HCT116 (cell line): ENCODE measurements around the gene MATCAP1. TPM values are rescaled to one million over a fixed set of nuclear protein-coding genes. Genes with fewer than 3 reads are reported as not detected.

Source experiments
- ATAC-seq: fragments of 200-7000 bp; cut with Tn5 transposase; 2 replicates; pipeline ENCODE4 v1.9.1; 2020; ENCODE audit warnings: mild to moderate bottlenecking, moderate library complexity
- BruUV-seq: library from RNA; stranded (reverse); fragments of 400-500 nt; replicated peaks from 2 replicates; lab custom pipeline; 2021; lab: Mats Ljungman, UMichigan
- CTCF ChIA-PET: fragments of 300-600 bp; sonication (Branson Sonifier 250); formaldehyde crosslinking; loops from one replicate; lab custom pipeline; 2021; ENCODE audit warnings: antibody characterized with exemption; lab: Charles Lee
- POLR2A ChIA-PET: fragments of 300-600, 350-600 bp; sonication (Branson Sonifier 250); formaldehyde crosslinking; loops from one replicate; lab custom pipeline; 2021; ENCODE audit warnings: antibody characterized with exemption; lab: Charles Lee
- RAD21 ChIA-PET, 2 experiments: fragments of 300-600 bp; sonication (Branson Sonifier 250); formaldehyde crosslinking; loops; one replicate each; lab custom pipeline; 2023; ENCODE audit warnings: low total read pairs in 2 of 2; ENCODE audit not compliant: uncharacterized antibody in 2 of 2, unreplicated experiment in 2 of 2, low non-redundant PET in 1 of 2; lab: Charles Lee
- DNase-seq: peaks from one replicate; pipeline ENCODE4 v3.0.0-alpha.2; 2010; ENCODE audit warnings: low read depth, low spot score
- H2AFZ ChIP-seq: fragments of 200-600 bp; shearing (Covaris generic), sonication (generic); 2 replicates; pipeline ENCODE4 v1.6.1; 2017; ENCODE audit warnings: low read depth, mixed run types, mixed read lengths, antibody characterized with exemption, low read length; ENCODE audit not compliant: poor library complexity, severe bottlenecking
- H3K27ac ChIP-seq: 2 replicates; pipeline ENCODE4 v1.5.1; 2012; ENCODE audit warnings: low read depth, low read length
- H3K27me3 ChIP-seq: fragments of 200-600 bp; sonication (generic); 2 replicates; pipeline ENCODE4 v1.6.1; 2016; ENCODE audit warnings: mixed run types, low read length, mixed read lengths; ENCODE audit not compliant: insufficient read depth
- H3K36me3 ChIP-seq, 2 experiments: fragments of 200-500 bp in 1 of 2; fragments of 200-600 bp in 1 of 2; sonication (Bioruptor generic) in 1 of 2; sonication (generic) in 1 of 2; 2 replicates each; pipeline versions ENCODE4 v1.5.1 to v1.6.1; 2014 to 2016; ENCODE audit warnings: low read length in 2 of 2, inconsistent platforms in 1 of 2, mixed read lengths in 1 of 2, mixed run types in 1 of 2; ENCODE audit not compliant: insufficient read depth in 2 of 2, control insufficient read depth in 1 of 2
- H3K4me1 ChIP-seq, 2 experiments: fragments of 200-600 bp in 1 of 2; sonication (generic) in 1 of 2; 2 replicates each; pipeline versions ENCODE4 v1.5.1 to v1.6.1; 2012 to 2017; ENCODE audit warnings: low read length in 2 of 2, inconsistent platforms in 1 of 2, mild to moderate bottlenecking in 1 of 2, mixed read lengths in 1 of 2, mixed run types in 1 of 2, moderate library complexity in 1 of 2; ENCODE audit not compliant: insufficient read depth in 2 of 2, control insufficient read depth in 1 of 2
- H3K4me2 ChIP-seq: fragments of 200-600 bp; sonication (generic); 2 replicates; pipeline ENCODE4 v1.6.1; 2017; ENCODE audit warnings: mixed run types, low read length, mixed read lengths
- H3K4me3 ChIP-seq, 2 experiments: fragments of 200-600 bp in 1 of 2; sonication (generic) in 1 of 2; replicated peaks in 1 of 2; 2 replicates each; pipeline ENCODE4 v1.5.1; 2011 to 2016; ENCODE audit warnings: low read length in 2 of 2, control low read depth in 1 of 2, low read depth in 1 of 2, mild to moderate bottlenecking in 1 of 2, mixed read lengths in 1 of 2, mixed run types in 1 of 2
- H3K79me2 ChIP-seq: fragments of 200-600 bp; sonication (generic); 2 replicates; pipeline ENCODE4 v1.6.1; 2017; ENCODE audit warnings: mild to moderate bottlenecking, mixed run types, low read length, moderate library complexity, mixed read lengths; ENCODE audit not compliant: insufficient read depth
- H3K9ac ChIP-seq: fragments of 200-600 bp; sonication (generic); 2 replicates; pipeline ENCODE4 v1.6.1; 2016; ENCODE audit warnings: low read length, mixed read lengths
- H3K9me2 ChIP-seq: fragments of 200-600 bp; sonication (generic), shearing (Covaris generic); 2 replicates; pipeline ENCODE4 v1.6.1; 2017; ENCODE audit warnings: mixed run types, mild to moderate bottlenecking, moderate library complexity; ENCODE audit not compliant: insufficient read depth
- H3K9me3 ChIP-seq, 2 experiments: fragments of 200-500 bp in 1 of 2; fragments of 200-600 bp in 1 of 2; sonication (Bioruptor generic) in 1 of 2; sonication (generic) in 1 of 2; 2 replicates each; pipeline ENCODE4 v1.6.1; 2014 to 2017; ENCODE audit warnings: low read length in 2 of 2, mixed read lengths in 2 of 2, inconsistent platforms in 1 of 2, low read depth in 1 of 2, mild to moderate bottlenecking in 1 of 2, mixed run types in 1 of 2, moderate library complexity in 1 of 2; ENCODE audit not compliant: control insufficient read depth in 1 of 2, insufficient read depth in 1 of 2
- H4K20me1 ChIP-seq: fragments of 200-600 bp; sonication (generic), shearing (Covaris generic); 2 replicates; pipeline ENCODE4 v1.6.1; 2017; ENCODE audit warnings: mixed run types, mild to moderate bottlenecking, moderate library complexity; ENCODE audit not compliant: insufficient read depth
- CBX3 ChIP-seq: IDR thresholded peaks from 2 replicates; pipeline ENCODE4 v1.6.1; 2012; ENCODE audit warnings: low read depth
- EGR1 ChIP-seq: IDR thresholded peaks from 2 replicates; pipeline ENCODE4 v1.6.1; 2012; ENCODE audit warnings: low read depth
- FOSL1 ChIP-seq: IDR thresholded peaks from 2 replicates; pipeline ENCODE4 v1.6.1; 2012; ENCODE audit warnings: low read depth
- POLR2A ChIP-seq: IDR thresholded peaks from 2 replicates; pipeline ENCODE4 v1.7.0; 2011; ENCODE audit warnings: borderline replicate concordance; ENCODE audit not compliant: insufficient read depth, insufficient read length; ENCODE audit errors: extremely low read depth
- POLR2AphosphoS5 ChIP-seq: IDR thresholded peaks from 2 replicates; pipeline ENCODE4 v1.6.1; 2011; ENCODE audit warnings: mild to moderate bottlenecking, low read depth, low read length, moderate library complexity
- SRF ChIP-seq: IDR thresholded peaks from 2 replicates; pipeline ENCODE4 v1.6.1; 2012; ENCODE audit warnings: low read depth
- YY1 ChIP-seq: IDR thresholded peaks from 2 replicates; pipeline ENCODE4 v1.6.1; 2011; ENCODE audit warnings: low read length, low read depth, moderate library complexity, mild to moderate bottlenecking; ENCODE audit not compliant: insufficient replicate concordance; ENCODE audit errors: extremely low read depth
- ZFX ChIP-seq: fragments of 450-650 bp; IDR thresholded peaks from 2 replicates; pipeline ENCODE4 v1.6.1; 2017
- intact Hi-C: fragments of 100-400 bp; cut with micrococcal nuclease; formaldehyde crosslinking; loops from 2 replicates; pipeline ENCODE4 v1.10.0; 2022
- total RNA-seq: library from RNA; stranded (reverse); gene quantifications from one replicate; pipeline ENCODE4 v1.2.1, GENCODE V29; 2021; ENCODE audit not compliant: unreplicated experiment
- TF ChIP-seq, protein P1 (sequence below), 3 experiments: fragments of 200-600 bp in 1 of 3; sonication (generic) in 1 of 3; IDR thresholded peaks in 2 of 3; conservative IDR thresholded peaks in 1 of 3; 2 replicates each; pipeline ENCODE4 v1.5.1; 2012 to 2017; ENCODE audit warnings: low read depth in 2 of 3, low read length in 2 of 3, antibody characterized with exemption in 1 of 3, borderline replicate concordance in 1 of 3, control low read depth in 1 of 3, mild to moderate bottlenecking in 1 of 3, mixed read lengths in 1 of 3, mixed run types in 1 of 3, moderate library complexity in 1 of 3; ENCODE audit not compliant: insufficient read depth in 1 of 3
- TF ChIP-seq, protein P2 (sequence below): IDR thresholded peaks from 2 replicates; pipeline ENCODE4 v1.6.1; 2011; ENCODE audit warnings: mild to moderate bottlenecking, low read length, moderate library complexity; ENCODE audit not compliant: insufficient replicate concordance; ENCODE audit errors: extremely low read depth

Gene MATCAP1
- total RNA-seq, 1 experiment from 2014 or later = 38.7 TPM

DNA sequence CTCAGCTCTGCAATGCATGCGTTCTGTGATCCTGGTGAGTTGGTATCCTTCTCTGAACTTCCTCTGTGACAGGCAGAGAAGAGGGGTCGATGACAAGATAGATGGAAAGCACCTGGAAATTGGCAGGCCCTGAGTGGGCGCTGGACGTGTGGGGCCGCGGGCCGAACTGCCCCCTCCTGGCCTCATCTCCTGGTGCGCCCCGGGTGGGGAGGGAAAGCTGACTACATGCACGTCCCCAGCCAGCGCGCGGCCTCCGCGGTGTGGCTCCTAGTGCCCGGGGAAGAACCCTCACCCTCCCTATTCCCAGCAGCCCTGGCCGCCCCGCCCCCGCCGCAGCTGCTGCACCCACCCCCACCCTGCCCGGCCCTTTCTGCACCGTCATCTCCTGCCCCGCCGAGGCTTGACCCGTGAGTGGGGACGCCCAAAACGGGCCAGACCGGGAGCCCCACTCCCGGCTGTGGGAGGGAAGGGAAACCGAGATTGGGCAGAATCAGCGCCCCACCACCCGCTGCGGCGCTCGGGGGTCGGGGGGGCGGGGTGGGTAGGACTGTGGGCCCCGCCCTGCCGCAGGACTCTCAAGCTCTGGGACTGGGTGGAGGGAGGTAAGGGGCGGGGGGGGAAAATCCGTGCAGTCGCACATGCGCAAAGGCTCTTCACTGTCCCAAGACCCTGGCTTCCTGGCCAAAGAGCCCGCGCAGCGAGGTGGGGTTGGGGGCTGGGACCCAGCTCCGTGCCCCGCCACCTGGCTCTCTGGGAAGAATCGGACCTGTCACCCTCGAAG, 13.4 kb downstream of the MATCAP1 start, which contains the start of gene NOL3:
Gene NOL3 (plus strand): TSS at position 371 of the 781 bp plus-strand sequence.
- ATAC-seq (peak; percentile 53), DNase-seq (no peak)
- no TSS peak for BruUV-seq
- TF ChIP-seq POLR2AphosphoS5 (peak; percentile 60; the same call in 1 of the 2 replicates), CBX3 (no peak), SRF (no peak), ZFX (peak; percentile 45), POLR2A (peak; percentile 25), EGR1 (no peak), FOSL1 (no peak)
- Histone ChIP-seq H3K9me3 (no peaks in the 10 kb centered on the region), H3K4me1 (peaks cover 38 to 61% of the 10 kb centered on the region in 2 experiments), H3K36me3 (0 out of 4 replicates have a peak, but pooled peaks cover 0 to 5% of the 10 kb centered on the region in 2 experiments), H3K9ac (peak within 1 kb of the TSS; percentile 90), H3K27me3 (no peaks in the 10 kb centered on the region), H3K27ac (peak within 1 kb of the TSS; percentile 81), H3K9me2 (no peaks in the 10 kb centered on the region), H2AFZ (no peak within 1 kb of the TSS), H4K20me1 (no peaks in the 10 kb centered on the region), H3K4me2 (peak within 1 kb of the TSS; percentile 100), H3K79me2 (peaks cover 8% of the 10 kb centered on the region; the same call in 1 of the 2 replicates), H3K4me3 (peak within 1 kb of the TSS; percentile 64 to 75)
- intact Hi-C loops = no loop called here
- ChIA-PET CTCF (interaction anchor here (0.6 to 5.6 kb wide), 15 partner anchors 8 to 569 kb away, joined by 3 to 52 read pairs (median 4); partner anchors contain the start of genes CES3, FBXL8, FHOD1 and TRADD), POLR2A (interaction anchor here (0.6 to 2.1 kb wide), 7 partner anchors 8 to 287 kb away, joined by 3 to 17 read pairs (median 4); partner anchors contain the start of genes FBXL8, TMEM208 and TRADD), RAD21 (interaction anchor here (0.7 to 1.7 kb wide), 3 partner anchors 17 to 152 kb away, joined by 3 to 6 read pairs (median 3); no protein-coding TSS in a partner anchor)

DNA sequence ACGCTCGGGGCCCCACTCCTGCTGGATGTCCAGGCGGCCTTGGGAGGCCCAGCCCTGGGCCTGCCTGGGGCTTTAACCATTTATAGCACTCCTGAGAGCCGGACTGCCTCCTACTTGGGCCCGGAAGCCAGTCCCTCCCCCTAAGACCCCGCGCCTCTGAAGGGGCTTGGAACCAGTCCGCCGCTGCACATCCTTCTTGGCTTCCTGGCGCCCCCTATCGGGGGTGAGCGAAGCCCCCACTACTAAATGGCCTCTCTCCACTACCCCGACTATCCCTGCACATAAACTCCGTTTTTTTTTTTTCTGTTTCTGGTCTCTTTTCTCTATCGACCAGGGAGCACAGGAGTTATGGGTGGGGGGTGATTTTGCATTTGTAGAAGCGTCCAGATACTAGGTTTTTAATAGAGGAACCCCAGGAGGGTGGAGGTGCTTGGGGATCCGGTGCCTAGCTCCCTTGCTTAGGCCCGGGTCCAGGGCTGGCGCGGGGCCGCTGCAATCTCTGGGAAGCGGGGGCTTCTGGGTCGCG, 14.1 kb downstream of the MATCAP1 start:
- ATAC-seq (no peak), DNase-seq (no peak)
- no peaks in the 10 kb centered on the region for H3K9me3 ChIP-seq
- CTCF ChIA-PET = interaction anchor here (0.6 to 5.6 kb wide), 12 partner anchors 9 to 570 kb away, joined by 3 to 52 read pairs (median 4); partner anchors contain the start of genes FBXL8, FHOD1 and TRADD
- BruUV-seq = TSS peak; percentile 66
- H4K20me1 ChIP-seq = no peaks in the 10 kb centered on the region
- POLR2A ChIA-PET = interaction anchor here (1.9 to 2.1 kb wide), 2 partner anchors 9 to 28 kb away, joined by 9 to 17 read pairs; partner anchors contain the start of genes FBXL8 and TRADD
- RAD21 ChIA-PET = interaction anchor here in 1 of 2 experiments (1.0 to 1.7 kb wide), 2 partner anchors 17 to 152 kb away, joined by 3 to 6 read pairs; no protein-coding TSS in a partner anchor
- peak overlapping the region; percentile 81 for H3K27ac ChIP-seq
- H2AFZ ChIP-seq = no peak overlapping the region
- H3K9me2 ChIP-seq = no peaks in the 10 kb centered on the region
- H3K9ac ChIP-seq = peak overlapping the region; percentile 90
- peak overlapping the region; percentile 100 for H3K4me2 ChIP-seq
- H3K36me3 ChIP-seq = no peaks in the 10 kb centered on the region
- peaks cover 35 to 59% of the 10 kb centered on the region in 2 experiments for H3K4me1 ChIP-seq
- intact Hi-C loops = no loop called here
- no peaks in the 10 kb centered on the region for H3K27me3 ChIP-seq
- H3K79me2 ChIP-seq = peaks cover 8% of the 10 kb centered on the region; the same call in 1 of the 2 replicates
- TF ChIP-seq, protein P1, sequence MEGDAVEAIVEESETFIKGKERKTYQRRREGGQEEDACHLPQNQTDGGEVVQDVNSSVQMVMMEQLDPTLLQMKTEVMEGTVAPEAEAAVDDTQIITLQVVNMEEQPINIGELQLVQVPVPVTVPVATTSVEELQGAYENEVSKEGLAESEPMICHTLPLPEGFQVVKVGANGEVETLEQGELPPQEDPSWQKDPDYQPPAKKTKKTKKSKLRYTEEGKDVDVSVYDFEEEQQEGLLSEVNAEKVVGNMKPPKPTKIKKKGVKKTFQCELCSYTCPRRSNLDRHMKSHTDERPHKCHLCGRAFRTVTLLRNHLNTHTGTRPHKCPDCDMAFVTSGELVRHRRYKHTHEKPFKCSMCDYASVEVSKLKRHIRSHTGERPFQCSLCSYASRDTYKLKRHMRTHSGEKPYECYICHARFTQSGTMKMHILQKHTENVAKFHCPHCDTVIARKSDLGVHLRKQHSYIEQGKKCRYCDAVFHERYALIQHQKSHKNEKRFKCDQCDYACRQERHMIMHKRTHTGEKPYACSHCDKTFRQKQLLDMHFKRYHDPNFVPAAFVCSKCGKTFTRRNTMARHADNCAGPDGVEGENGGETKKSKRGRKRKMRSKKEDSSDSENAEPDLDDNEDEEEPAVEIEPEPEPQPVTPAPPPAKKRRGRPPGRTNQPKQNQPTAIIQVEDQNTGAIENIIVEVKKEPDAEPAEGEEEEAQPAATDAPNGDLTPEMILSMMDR (IDR thresholded peaks at IDR 0.05 in 2 of 3, conservative IDR thresholded peaks at IDR 0.05 in 1 of 3; ENCODE audit: borderline replicate concordance in 1 of 3, insufficient read depth in 1 of 3, low read depth in 2 of 3, low read length in 2 of 3) = peak in 2 of 3 experiments; percentile 78 to 93; a peak in 4 of 6 replicates
- TF ChIP-seq YY1 = no peak
- TF ChIP-seq, protein P2, sequence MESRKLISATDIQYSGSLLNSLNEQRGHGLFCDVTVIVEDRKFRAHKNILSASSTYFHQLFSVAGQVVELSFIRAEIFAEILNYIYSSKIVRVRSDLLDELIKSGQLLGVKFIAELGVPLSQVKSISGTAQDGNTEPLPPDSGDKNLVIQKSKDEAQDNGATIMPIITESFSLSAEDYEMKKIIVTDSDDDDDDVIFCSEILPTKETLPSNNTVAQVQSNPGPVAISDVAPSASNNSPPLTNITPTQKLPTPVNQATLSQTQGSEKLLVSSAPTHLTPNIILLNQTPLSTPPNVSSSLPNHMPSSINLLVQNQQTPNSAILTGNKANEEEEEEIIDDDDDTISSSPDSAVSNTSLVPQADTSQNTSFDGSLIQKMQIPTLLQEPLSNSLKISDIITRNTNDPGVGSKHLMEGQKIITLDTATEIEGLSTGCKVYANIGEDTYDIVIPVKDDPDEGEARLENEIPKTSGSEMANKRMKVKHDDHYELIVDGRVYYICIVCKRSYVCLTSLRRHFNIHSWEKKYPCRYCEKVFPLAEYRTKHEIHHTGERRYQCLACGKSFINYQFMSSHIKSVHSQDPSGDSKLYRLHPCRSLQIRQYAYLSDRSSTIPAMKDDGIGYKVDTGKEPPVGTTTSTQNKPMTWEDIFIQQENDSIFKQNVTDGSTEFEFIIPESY = peak; percentile 40
- peak overlapping the region; percentile 64 to 75 for H3K4me3 ChIP-seq
